HG03439 (cell line): ENCODE measurements around the gene RAD18.

Experiments
- ATAC-seq: cut with Tn5 transposase; IDR thresholded peaks from one replicate; pipeline ENCODE4 v1.9.1; 2021; ENCODE audit warnings: mild to moderate bottlenecking, moderate library complexity; ENCODE audit not compliant: unreplicated experiment

RAD18 gene

DNA sequence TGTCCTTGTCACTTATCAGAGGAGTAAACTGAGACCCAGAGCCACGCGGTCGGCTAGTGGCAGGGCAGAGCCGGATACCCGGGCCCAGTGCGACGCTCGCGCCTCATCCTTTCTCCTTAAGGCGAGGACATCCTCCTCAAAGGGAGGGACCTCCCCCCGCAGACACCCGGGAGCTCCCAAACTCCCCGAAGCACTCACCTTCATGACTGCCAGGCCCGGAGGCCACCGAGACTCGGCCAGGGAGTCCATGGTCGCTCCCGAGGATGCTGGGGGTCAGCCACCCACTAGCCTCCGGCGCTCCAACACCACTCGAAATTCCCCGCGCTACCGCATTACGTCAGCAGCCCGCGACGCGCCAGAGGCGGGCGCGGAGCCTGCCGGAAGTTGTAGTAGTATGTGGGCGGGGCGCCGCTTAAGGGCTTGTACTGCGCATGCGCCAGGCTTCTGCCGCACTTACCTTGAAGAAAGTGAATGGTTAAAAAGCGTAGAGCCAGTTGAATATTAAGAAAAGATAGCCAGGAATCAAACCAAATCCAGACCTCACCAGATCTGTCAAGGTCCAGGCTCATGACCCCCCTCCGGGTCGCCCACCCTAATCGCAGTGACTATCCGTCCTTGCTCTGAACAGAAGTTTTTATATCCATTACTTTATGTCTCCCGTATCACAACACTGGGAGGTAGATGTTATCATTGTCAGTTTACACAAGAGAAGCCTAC, at the start of gene RAD18:
TSS of gene RAD18 (minus strand) at position 336 of the 717 bp plus-strand sequence. CDS start at position 249, 87 bp downstream.
- peak; percentile 95 for ATAC-seq

DNA sequence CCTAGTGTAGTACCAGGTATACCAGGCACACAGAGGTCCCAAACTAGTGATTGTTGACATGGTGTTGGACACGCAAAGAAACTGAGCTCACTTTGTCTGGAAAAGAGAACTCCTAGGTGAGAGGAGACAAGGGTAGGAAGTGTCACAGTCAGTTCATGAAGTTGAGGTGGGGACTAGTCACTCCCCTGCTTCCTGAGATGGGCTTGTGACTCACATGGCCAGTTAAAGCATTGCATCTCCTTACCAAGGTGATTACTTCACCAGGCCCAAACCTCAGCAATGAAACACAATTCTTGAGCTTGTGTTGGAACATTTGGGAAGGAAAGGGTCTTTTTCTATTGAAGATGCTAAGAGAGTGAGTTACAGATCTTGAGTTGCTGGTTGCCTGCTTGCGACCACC, 49.2 kb upstream of the RAD18 start:
- ATAC-seq = no peak

DNA sequence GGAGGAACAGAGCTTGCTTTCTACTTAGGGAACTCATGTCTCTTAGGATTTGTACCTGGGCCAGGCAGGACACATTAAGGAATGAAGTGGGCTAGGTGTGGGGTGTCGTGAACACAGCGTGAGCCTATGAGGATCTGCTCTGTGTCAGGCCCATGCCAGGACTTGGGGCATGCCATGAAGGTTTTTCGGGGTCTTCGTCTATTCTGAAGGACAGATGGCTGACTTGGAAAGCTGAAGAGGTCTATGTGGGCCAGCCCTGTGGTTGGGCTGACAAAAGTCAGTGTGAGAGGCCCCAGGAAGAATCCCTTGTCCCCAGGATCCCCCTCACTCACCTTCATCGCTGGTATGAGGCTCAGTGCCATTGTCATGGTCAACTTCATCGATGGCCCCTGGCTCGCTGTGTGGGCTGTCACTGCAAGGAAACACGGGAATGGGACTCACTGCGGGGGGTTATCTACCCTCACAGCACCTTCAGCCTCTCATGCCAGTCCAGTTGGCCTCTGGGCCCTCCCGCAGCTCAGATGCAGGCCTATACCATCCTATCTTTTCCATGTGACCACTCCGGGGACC, 46.8 kb upstream of the RAD18 start:
- no peak for ATAC-seq

DNA sequence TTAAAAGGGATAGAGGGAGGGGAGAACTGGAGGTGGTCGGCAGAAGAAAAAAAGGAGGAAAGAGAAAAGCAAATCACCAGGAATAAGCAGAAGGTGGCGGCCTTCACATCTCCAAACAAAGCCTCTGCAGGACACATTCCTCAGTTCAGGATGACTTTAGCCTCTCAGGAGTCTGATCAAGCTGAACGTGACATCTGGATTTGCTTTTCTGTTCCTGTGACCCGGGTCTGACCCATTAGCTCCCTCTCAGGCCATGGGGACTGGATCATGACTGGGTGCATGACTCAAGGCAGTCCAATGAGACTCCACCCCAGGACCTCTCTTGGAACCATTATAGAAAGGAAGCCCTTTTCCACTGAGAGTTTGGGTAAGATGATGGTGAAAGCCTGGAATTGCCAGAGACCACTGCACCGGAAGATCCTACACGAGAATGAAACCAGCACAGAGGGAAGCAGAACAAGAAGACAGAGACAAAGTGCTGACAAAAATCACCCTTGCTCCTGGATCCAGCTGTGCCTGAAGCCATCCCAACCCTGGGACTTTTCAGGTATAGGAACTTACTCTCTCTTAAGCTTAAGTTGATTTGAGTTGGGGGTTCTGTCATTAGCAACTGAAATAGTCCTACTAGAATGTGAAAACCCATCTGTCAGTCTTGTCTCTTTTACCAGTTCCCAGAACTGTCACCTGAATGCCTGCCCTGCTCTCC, 45.4 kb upstream of the RAD18 start:
- no peak for ATAC-seq

- no peak for ATAC-seq
Measured at GRCh38 chr3:9007928-9008327, 44.7 kb upstream of the RAD18 start.

- ATAC-seq = no peak
Measured at GRCh38 chr3:9007213-9007612, 43.9 kb upstream of the RAD18 start.

DNA sequence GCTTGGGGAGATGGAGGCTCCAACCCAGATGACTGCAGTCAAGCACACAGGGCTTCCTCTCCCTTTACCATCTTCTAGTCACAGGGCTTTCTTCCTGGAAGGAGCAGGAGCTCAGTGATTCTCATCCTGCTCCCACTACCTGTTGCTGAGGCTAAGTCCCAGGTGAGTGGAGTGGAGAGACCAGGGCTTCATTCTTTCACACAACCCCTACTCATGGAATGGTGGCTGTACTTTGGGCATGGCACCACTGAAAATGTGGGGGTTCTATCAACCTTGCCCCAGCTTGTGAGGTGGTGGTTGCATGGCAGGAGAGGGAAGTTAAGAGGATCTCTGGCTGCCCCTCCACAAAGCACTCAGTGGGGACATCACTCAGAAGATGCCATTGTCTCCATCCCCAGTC, 36.8 kb upstream of the RAD18 start:
- ATAC-seq = no peak

GRCh38 chr3:8997151-8997550, 33.9 kb upstream of the RAD18 start:
- no peak for ATAC-seq

DNA sequence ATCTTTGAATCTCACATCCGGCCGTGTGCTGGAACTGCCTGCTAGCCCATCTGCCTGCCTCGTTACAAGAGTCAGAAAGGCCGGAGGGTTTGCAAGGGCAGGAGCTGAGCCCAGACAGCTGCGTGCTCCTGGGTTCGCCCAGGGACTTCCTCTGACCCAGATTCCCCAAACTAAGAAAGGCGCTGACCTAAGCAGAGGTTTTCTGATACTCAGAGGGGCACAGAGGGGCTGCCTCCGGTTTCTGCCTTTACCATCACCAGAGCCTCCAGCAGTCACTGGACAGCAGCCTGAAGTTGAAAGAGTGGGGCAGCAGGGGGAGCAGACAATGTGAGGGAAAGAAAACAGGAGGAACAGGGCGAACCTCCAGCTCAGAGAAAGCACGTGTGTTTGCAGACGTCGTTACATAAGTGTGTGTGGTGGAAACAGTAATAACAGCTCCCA, 33.4 kb upstream of the RAD18 start:
- no peak for ATAC-seq

- no peak for ATAC-seq
Measured at GRCh38 chr3:8996216-8996615, 32.9 kb upstream of the RAD18 start.

GRCh38 chr3:8994226-8994625, 31.0 kb upstream of the RAD18 start:
- ATAC-seq = no peak

GRCh38 chr3:8993331-8993730, 30.1 kb upstream of the RAD18 start:
- no peak for ATAC-seq

- no peak for ATAC-seq
Measured at GRCh38 chr3:8992854-8993253, 29.6 kb upstream of the RAD18 start.

- ATAC-seq = no peak
Measured at GRCh38 chr3:8992199-8992598, 28.9 kb upstream of the RAD18 start.

DNA sequence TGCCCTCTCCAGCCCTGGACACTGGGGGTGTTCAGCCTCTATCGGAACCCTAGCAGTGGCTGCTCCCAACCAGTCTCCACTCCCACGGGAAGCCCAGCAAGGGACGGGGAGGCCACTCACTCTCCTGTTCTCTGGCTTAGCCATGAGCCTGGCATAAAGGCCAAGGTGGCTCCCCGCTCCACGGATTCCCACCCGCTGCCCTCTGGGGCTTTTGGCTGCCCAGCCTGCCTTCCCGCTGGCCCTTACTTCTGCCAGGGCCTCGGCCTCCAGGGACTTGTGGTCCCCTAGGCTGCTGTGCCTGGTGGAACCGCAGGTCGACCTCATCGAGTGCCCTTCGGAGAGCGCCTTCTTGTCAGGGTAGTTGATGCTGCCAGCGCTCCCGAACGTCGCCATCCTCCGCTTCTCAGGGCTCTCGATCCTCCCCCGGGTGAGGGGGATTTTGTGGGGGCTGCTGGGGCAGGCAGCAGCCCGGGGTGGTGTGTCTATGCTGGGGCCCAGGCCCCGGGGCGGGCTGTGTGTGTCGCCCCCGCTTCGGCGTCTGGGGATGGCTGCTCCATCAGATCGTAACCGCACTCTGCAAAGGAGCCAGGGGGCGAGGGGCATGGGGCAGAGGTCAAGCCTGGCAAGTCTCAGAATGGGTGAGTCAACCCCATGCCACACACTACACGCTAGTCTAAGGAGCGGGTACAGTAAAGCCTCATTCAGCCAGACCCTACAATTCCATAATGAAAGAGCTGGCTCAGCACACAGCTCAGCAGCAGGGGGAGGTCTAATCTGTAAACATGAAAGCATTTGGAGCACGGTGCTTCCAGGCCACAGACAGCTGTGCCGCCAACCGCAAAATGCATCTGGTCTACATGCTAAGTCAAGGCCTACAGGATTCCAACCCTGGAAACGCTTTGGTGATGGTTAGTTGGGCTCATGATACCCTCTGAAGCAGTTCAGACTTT, 27.3 kb upstream of the RAD18 start:
- ATAC-seq = no peak

GRCh38 chr3:8988791-8989558, 25.7 kb upstream of the RAD18 start:
- no peak for ATAC-seq

DNA sequence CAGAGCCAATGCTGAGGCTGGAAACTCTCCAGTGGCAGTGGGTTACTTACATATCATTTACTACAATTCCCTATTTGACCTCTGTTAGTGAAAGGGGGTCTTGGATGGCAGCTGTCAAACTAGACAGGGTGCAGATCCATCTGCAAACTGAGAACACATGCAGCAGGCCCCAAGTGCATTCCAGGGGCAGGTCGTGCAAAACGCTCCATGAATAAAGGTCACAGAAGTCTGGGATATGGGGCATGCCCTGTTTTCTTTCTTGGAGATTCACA, 25.0 kb upstream of the RAD18 start:
- no peak for ATAC-seq

GRCh38 chr3:8987645-8988383, 24.5 kb upstream of the RAD18 start:
- ATAC-seq = no peak

GRCh38 chr3:8987226-8987625, 24.0 kb upstream of the RAD18 start:
- no peak for ATAC-seq

GRCh38 chr3:8986741-8987140, 23.5 kb upstream of the RAD18 start:
- no peak for ATAC-seq
